Mononuclear cell (primary cell): ENCODE data around the gene TFCP2L1. TPM values are rescaled to one million over a fixed set of nuclear protein-coding genes. Genes with fewer than 3 reads are reported as not detected.
"Not testable (repeated sequence)": the region's sequence is repeated elsewhere in the genome, so short reads cannot be mapped to it uniquely, and the experiment has no call there.

Source experiments
- H3K27me3 ChIP-seq: 2 replicates; pipeline ENCODE4 v1.6.0; 2011; ENCODE audit warnings: low read length, control low read depth; ENCODE audit not compliant: insufficient read depth
- H3K4me1 ChIP-seq: 2 replicates; pipeline ENCODE4 v1.5.1; 2011; ENCODE audit warnings: mild to moderate bottlenecking, low read length, control low read depth; ENCODE audit not compliant: insufficient read depth
- H3K4me3 ChIP-seq: 2 replicates; pipeline ENCODE4 v1.5.1; 2011; ENCODE audit warnings: mild to moderate bottlenecking, low read length, moderate library complexity
- H3K9me3 ChIP-seq: 2 replicates; pipeline ENCODE4 v1.5.1; 2011; ENCODE audit warnings: low read depth, mild to moderate bottlenecking, control low read depth, low read length
- total RNA-seq: library from RNA; depleted of rRNA; stranded (reverse); fragments of >200 nt; gene quantifications from one replicate; pipeline ENCODE4 v1.2.3, GENCODE V29; 2012

Gene TFCP2L1
- total RNA-seq, 1 donor, result 0.10 TPM

GRCh38 chr2:121287146-121287798, 2.3 kb upstream of the TFCP2L1 start:
- H3K4me1 ChIP-seq, result peaks cover 43% of the 10 kb centered on the region
- no peak overlapping the region for H3K4me3 ChIP-seq
- H3K9me3 ChIP-seq, result no peaks in the 10 kb centered on the region
- H3K27me3 ChIP-seq, result peaks cover 28% of the 10 kb centered on the region

- no peak overlapping the region for H3K4me3 ChIP-seq
- no peaks in the 10 kb centered on the region for H3K9me3 ChIP-seq
- H3K27me3 ChIP-seq, result peaks cover 28% of the 10 kb centered on the region
- peaks cover 43% of the 10 kb centered on the region for H3K4me1 ChIP-seq
Observed at GRCh38 chr2:121286506-121286905, 1.5 kb upstream of the TFCP2L1 start.

DNA sequence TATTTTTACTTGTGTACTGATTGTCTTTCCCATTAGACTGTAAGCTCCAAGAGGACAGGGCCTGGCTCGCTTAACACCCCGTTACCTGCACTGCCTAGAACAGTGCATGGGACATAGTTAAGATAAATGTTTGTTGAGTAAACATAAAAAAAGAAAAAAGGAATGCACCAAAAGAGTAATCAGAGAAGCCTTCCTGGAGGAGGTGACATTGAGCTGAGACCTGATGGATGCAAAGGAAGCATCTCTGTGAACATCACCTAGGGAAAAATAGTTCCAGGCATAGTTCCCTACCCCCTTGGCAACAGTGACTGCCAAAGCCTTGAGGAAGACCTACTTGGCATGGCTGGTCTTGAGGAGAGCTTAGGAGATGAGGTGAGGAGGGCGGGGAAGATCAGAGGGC, 924 bp upstream of the TFCP2L1 start:
- Histone ChIP-seq H3K4me3 (no peak overlapping the region), H3K9me3 (no peaks in the 10 kb centered on the region), H3K27me3 (peaks cover 28% of the 10 kb centered on the region), H3K4me1 (peaks cover 43% of the 10 kb centered on the region)

- peaks cover 28% of the 10 kb centered on the region for H3K27me3 ChIP-seq
- peaks cover 48% of the 10 kb centered on the region for H3K4me1 ChIP-seq
- H3K4me3 ChIP-seq, result no peak overlapping the region
Observed at GRCh38 chr2:121283670-121284462, 1.1 kb downstream of the TFCP2L1 start.

DNA sequence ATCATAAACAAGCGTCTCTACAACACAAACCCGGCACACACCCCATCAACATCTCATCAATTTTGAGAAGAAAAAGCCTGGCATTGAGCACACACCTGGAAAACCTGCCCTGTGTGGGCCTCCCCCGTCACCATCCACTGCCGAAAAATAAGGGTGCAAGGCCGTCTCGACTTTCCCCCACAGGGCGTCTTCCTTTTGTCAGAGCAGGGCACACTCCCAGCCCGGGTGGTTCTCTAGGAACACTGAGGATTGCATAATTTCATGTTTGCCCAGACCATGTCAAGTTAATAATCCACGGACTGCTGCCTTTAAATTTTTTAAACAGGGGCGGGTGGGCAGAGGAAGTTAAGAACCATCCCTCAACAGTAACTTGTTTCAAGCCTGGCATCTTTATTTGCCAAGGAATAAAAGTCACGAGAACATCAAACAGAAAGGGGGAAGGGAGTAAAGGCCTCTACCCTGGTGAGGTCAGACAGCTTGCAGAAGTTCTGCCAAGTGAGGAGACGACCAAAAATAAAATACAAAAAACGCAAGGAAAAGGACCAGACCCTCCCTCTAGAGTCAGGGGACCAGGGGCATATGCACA, 2.1 kb downstream of the TFCP2L1 start:
- peaks cover 42% of the 10 kb centered on the region for H3K4me1 ChIP-seq
- H3K4me3 ChIP-seq, result no peak overlapping the region
- H3K27me3 ChIP-seq, result peaks cover 28% of the 10 kb centered on the region
- no peaks in the 10 kb centered on the region for H3K9me3 ChIP-seq

More at GRCh38 chr2:121283670-121284462, 1.1 kb downstream of the TFCP2L1 start:
- no peaks in the 10 kb centered on the region for H3K9me3 ChIP-seq

DNA sequence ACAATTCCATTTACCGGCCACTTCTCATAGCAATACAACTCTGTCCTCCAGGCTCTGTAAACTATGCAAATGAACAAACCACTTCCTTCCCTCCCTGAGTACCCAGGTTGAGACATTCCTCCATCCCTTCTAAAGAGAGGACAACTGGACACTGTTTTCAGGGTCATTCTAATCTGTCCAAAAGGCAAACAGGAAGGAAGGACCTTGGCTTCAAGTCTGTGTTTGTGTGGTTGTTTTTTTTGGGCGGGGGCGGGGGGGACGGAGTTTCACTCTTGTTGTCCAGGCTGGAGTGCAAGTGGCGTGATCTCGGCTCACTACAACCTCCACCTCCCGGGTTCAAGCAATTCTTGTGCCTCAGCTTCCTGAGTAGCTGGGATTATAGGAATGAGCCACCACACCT, 3.3 kb downstream of the TFCP2L1 start:
- no peaks in the 10 kb centered on the region for H3K9me3 ChIP-seq
- peaks cover 30% of the 10 kb centered on the region for H3K4me1 ChIP-seq
- H3K4me3 ChIP-seq, result no peak overlapping the region
- H3K27me3 ChIP-seq, result peaks cover 28% of the 10 kb centered on the region

- Histone ChIP-seq H3K9me3 (no peaks in the 10 kb centered on the region), H3K4me3 (no peak overlapping the region), H3K4me1 (peaks cover 24% of the 10 kb centered on the region), H3K27me3 (peaks cover 27% of the 10 kb centered on the region)
Observed at GRCh38 chr2:121281107-121281506, 3.9 kb downstream of the TFCP2L1 start.

DNA sequence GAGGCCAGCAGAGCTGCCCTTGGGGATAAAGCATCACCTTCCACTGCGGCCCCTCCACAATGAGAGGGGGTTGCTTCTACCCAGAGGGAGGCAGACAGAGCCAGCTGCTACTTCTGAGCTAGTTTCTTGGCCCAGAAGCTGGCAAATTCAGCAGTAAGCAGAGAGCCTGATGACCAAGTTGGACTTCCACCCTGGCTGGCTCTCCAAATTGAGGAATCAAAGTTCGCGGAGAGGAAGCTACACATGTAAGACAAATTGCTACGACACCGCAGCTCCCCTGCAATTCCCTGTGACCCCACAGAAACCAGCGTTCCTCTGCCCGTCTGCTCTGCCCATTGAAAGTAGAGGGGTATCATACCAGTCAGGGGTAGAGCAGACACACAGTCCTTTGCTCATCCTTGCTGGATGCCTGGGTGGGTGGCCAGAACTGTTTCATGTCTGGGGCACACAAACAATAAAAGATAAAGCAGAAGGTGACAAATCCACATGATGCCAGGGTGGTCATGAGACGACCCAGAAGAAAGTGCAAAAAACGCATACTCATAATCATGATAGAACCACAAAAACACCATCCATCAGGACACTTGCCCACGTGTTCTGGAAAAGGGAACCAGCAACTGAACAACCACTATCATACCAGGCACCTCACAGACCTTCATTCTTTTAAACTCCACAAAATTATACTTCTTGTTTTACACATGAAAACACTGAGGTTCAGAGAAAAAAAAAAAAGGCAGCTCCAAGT, 5.4 kb downstream of the TFCP2L1 start:
- peaks cover 14% of the 10 kb centered on the region for H3K4me1 ChIP-seq
- no peak overlapping the region for H3K4me3 ChIP-seq
- peaks cover 22% of the 10 kb centered on the region for H3K27me3 ChIP-seq
- no peaks in the 10 kb centered on the region for H3K9me3 ChIP-seq

GRCh38 chr2:121276341-121276740, 8.7 kb downstream of the TFCP2L1 start:
- Histone ChIP-seq H3K27me3 (no peaks in the 10 kb centered on the region), H3K9me3 (no peaks in the 10 kb centered on the region), H3K4me1 (peaks cover 5% of the 10 kb centered on the region), H3K4me3 (no peak overlapping the region)

- no peaks in the 10 kb centered on the region for H3K27me3 ChIP-seq
- H3K9me3 ChIP-seq, result no peaks in the 10 kb centered on the region
- H3K4me3 ChIP-seq, result no peak overlapping the region
- no peaks in the 10 kb centered on the region for H3K4me1 ChIP-seq
Observed at GRCh38 chr2:121273116-121273515, 11.9 kb downstream of the TFCP2L1 start.

DNA sequence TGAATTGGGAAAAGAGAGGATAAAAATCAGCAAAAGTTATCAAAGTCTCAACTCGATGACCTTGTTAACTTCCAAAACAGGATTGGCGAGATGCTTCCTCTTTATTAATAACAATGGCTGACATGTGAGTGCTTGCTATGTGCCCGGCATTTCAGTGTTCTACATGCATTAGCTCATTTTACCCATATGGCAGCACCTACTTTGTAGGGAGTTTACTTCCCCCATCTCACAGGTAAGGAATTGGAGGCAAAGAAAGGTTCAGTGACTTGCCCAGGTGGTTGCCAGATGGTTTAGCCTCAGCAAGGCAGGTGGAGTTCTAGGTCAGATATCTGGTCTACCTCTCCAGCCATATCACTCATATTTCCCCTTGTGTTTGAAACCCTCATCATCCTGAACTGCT, 12.4 kb downstream of the TFCP2L1 start:
- Histone ChIP-seq H3K4me1 (no peaks in the 10 kb centered on the region), H3K27me3 (no peaks in the 10 kb centered on the region), H3K9me3 (no peaks in the 10 kb centered on the region), H3K4me3 (no peak overlapping the region)

DNA sequence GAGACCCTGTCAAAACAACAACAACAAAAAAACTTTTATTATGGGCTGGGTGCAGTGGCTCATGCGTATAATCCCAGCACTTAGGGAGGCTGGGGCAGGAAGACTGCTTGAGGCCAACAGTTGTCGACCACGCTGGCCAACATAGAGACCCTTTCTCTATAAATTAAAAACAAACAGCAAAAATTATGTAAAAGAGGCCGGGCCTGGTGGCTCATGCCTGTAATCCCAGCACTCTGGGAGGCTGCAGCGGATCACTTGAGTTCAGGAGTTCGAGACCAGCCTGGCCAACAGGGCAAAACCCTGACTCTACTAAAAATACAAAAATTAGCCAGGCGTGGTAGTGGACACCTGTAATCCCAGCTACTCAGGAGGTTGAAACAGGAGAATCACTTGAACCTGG, 15.6 kb downstream of the TFCP2L1 start:
- H3K4me3 ChIP-seq, H3K4me1 ChIP-seq, H3K9me3 ChIP-seq, H3K27me3 ChIP-seq: not testable (repeated sequence)

GRCh38 chr2:121266543-121267106, 18.4 kb downstream of the TFCP2L1 start:
- H3K27me3 ChIP-seq, result no peaks in the 10 kb centered on the region
- H3K4me3 ChIP-seq, result no peak overlapping the region
- no peaks in the 10 kb centered on the region for H3K9me3 ChIP-seq
- no peaks in the 10 kb centered on the region for H3K4me1 ChIP-seq

DNA sequence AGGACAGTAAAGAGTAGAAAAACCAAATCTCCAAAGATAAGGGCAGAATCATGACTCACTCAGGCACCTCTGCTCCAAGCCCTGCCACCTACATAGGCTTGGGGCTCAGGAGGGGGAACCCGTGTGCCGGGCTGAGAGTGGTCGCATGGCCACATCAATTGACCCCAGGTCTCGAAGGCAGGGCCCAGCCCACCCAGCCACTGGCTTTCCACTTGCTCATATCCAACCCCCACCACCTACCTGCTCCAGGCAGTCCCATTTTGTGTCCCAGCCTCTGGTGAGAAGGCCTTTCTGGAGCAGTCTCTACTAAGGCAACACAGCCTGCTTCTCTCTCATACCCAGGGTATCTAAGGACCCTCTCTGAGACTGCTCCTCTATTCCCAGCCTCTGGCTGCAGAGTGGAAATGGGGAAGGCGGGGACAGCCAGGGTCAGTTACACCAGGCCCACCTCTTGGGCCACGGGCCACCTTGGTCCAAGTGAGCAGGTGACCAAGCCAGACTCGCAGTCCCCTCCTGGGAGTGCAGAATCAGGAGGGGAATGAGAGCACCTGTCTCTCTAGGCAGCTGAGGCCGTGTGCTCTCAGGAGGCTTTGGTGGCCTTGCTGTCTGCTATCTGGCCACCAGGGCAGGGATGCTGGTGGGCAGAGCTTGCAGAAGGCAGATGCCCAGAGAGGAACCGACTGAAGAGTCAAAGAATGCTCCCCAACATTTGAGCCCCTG, 20.8 kb downstream of the TFCP2L1 start:
- H3K4me3 ChIP-seq, result no peak overlapping the region
- no peaks in the 10 kb centered on the region for H3K4me1 ChIP-seq
- no peaks in the 10 kb centered on the region for H3K27me3 ChIP-seq
- H3K9me3 ChIP-seq, result no peaks in the 10 kb centered on the region
